HEK293T (cell line): ENCODE results near the gene ITPKB.

ENCODE experiments used
- CTCF ChIA-PET: fragments of 350-600 bp; formaldehyde crosslinking; extraction: SDS; loops from one replicate; lab custom pipeline; 2021; ENCODE audit warnings: antibody characterized with exemption, inconsistent platforms; lab: Yijun Ruan, JAX
- POLR2A ChIA-PET: fragments of 350-600 bp; formaldehyde crosslinking; extraction: SDS; loops from one replicate; lab custom pipeline; 2020; ENCODE audit warnings: antibody characterized with exemption, inconsistent platforms; lab: Yijun Ruan, JAX
- DNase-seq: peaks from one replicate; pipeline ENCODE4 v3.0.0; 2012; ENCODE audit warnings: mixed read lengths; ENCODE audit errors: extremely low spot score
- ARNT ChIP-seq: fragments of 450-650 bp; IDR thresholded peaks from 2 replicates; pipeline ENCODE4 v1.6.1; 2017; ENCODE audit warnings: mild to moderate bottlenecking
- BHLHE40 ChIP-seq: fragments of 450-650 bp; IDR thresholded peaks from 2 replicates; pipeline ENCODE4 v1.6.1; 2016; ENCODE audit warnings: mild to moderate bottlenecking, moderate library complexity, borderline replicate concordance
- CTBP1 ChIP-seq: fragments of 450-650 bp; IDR thresholded peaks from 2 replicates; pipeline ENCODE4 v1.6.1; 2016; ENCODE audit warnings: borderline replicate concordance
- ELF4 ChIP-seq: fragments of 450-650 bp; IDR thresholded peaks from 2 replicates; pipeline ENCODE4 v1.6.1; 2017; ENCODE audit warnings: antibody characterized with exemption
- FOXA1 ChIP-seq: fragments of 450-650 bp; IDR thresholded peaks from 2 replicates; pipeline ENCODE4 v1.6.1; 2016; ENCODE audit warnings: mild to moderate bottlenecking
- FOXK2 ChIP-seq: fragments of 450-650 bp; IDR thresholded peaks from 2 replicates; pipeline ENCODE4 v1.6.1; 2016; ENCODE audit warnings: mild to moderate bottlenecking
- FOXM1 ChIP-seq: fragments of 450-650 bp; IDR thresholded peaks from 2 replicates; pipeline ENCODE4 v1.6.1; 2017; ENCODE audit warnings: mild to moderate bottlenecking, borderline replicate concordance
- HDGF ChIP-seq: fragments of 450-650 bp; IDR thresholded peaks from 2 replicates; pipeline ENCODE4 v1.6.1; 2017; ENCODE audit warnings: antibody characterized with exemption, borderline replicate concordance
- L3MBTL2 ChIP-seq: fragments of 450-650 bp; conservative IDR thresholded peaks from 2 replicates; pipeline ENCODE4 v1.6.1; 2016; ENCODE audit warnings: mild to moderate bottlenecking
- LEF1 ChIP-seq: fragments of 450-650 bp; IDR thresholded peaks from 2 replicates; pipeline ENCODE4 v1.6.1; 2017; ENCODE audit warnings: mild to moderate bottlenecking, borderline replicate concordance
- NFRKB ChIP-seq: fragments of 450-650 bp; IDR thresholded peaks from 2 replicates; pipeline ENCODE4 v1.6.1; 2016; ENCODE audit warnings: mild to moderate bottlenecking, moderate library complexity
- SP1 ChIP-seq: fragments of 450-650 bp; IDR thresholded peaks from 2 replicates; pipeline ENCODE4 v1.6.1; 2017
- SUZ12 ChIP-seq: fragments of 450-650 bp; IDR thresholded peaks from 2 replicates; pipeline ENCODE4 v1.6.1; 2016; ENCODE audit warnings: mild to moderate bottlenecking
- TARDBP ChIP-seq: fragments of 450-650 bp; IDR thresholded peaks from 2 replicates; pipeline ENCODE4 v1.6.1; 2016
- ZNF384 ChIP-seq: fragments of 450-650 bp; IDR thresholded peaks from 2 replicates; pipeline ENCODE4 v1.6.1; 2016
- TF ChIP-seq, protein P1 (sequence below): fragments of 450-650 bp; IDR thresholded peaks from 2 replicates; pipeline ENCODE4 v1.6.1; 2016

Gene ITPKB

GRCh38 chr1:226662642-226663326 lies 76.3 kb downstream of the ITPKB start:
- TF ChIP-seq, protein P1, sequence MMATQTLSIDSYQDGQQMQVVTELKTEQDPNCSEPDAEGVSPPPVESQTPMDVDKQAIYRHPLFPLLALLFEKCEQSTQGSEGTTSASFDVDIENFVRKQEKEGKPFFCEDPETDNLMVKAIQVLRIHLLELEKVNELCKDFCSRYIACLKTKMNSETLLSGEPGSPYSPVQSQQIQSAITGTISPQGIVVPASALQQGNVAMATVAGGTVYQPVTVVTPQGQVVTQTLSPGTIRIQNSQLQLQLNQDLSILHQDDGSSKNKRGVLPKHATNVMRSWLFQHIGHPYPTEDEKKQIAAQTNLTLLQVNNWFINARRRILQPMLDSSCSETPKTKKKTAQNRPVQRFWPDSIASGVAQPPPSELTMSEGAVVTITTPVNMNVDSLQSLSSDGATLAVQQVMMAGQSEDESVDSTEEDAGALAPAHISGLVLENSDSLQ: no peak
- TF ChIP-seq LEF1 (no peak), ELF4 (no peak), SP1 (no peak), FOXM1 (no peak), CTBP1 (no peak), ARNT (no peak), ZNF384 (no peak), NFRKB (no peak), FOXA1 (no peak), SUZ12 (no peak), BHLHE40 (no peak), TARDBP (no peak)
- POLR2A ChIA-PET: no interaction called here

DNA sequence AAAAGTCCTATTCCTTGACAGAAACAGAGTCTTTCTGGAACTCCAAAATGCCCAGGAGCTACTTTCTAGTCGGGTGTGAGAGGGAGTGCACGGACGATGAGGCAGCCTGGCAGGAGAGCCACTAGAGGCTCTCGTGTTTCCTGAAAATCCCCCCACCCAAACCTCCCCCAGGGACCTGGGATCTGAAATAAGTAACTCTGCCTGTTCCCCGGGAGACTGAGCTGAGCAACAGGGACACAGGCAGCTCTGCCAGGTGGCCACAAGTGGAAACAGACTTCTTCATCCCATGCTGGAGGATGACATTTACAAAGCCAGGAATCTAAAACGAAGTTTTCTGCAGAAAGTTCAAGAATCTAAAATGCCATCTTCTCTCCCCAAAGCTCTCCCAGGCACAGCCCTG lies 77.1 kb downstream of the ITPKB start:
- ChIA-PET POLR2A (no interaction called here), CTCF (interaction anchor here (0.7 to 1.2 kb wide), 3 partner anchors 36 to 212 kb away, joined by 3 to 5 read pairs (median 3); no protein-coding TSS in a partner anchor)
- no peak for TF ChIP-seq TARDBP
- TF ChIP-seq HDGF: no peak
- no peak for TF ChIP-seq NFRKB
- TF ChIP-seq FOXM1: no peak
- TF ChIP-seq CTBP1: no peak
- no peak for TF ChIP-seq LEF1
- TF ChIP-seq ELF4: no peak
- TF ChIP-seq SP1: no peak
- TF ChIP-seq, protein P1: no peak
- TF ChIP-seq ARNT: no peak
- no peak for TF ChIP-seq L3MBTL2
- no peak for TF ChIP-seq FOXK2
- DNase-seq: peak; percentile 43

More at GRCh38 chr1:226662642-226663326, 76.3 kb downstream of the ITPKB start:
- peak; percentile 30 for DNase-seq
- CTCF ChIA-PET: interaction anchor here (0.7 to 1.2 kb wide), 3 partner anchors 37 to 211 kb away, joined by 3 to 5 read pairs (median 3); no protein-coding TSS in a partner anchor

DNA sequence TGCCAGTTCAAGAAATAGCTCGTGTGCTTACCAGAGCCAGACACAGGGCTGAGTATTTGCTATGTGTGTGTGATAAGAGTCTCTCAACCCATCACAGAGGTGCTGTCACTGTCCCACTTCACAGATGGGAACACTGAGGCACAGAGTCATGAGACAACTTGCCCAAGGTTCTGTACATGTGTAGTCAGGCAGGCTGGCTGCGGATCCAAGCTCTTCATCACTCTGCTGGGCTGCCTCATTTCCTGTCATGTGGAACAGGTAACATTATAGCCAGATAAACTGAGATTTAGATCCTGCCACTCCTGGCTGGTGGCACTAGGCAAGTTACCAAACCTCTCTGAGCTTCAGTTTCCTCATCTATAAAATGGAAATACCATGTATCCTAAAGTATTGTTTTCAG lies 77.8 kb downstream of the ITPKB start:
- CTCF ChIA-PET: no interaction called here
- DNase-seq: no peak
- POLR2A ChIA-PET: no interaction called here
- TF ChIP-seq ZNF384: no peak
- no peak for TF ChIP-seq BHLHE40
- TF ChIP-seq L3MBTL2: no peak
- TF ChIP-seq TARDBP: no peak
- no peak for TF ChIP-seq FOXK2
- no peak for TF ChIP-seq HDGF
- TF ChIP-seq, protein P1: no peak
- TF ChIP-seq SUZ12: no peak
- no peak for TF ChIP-seq NFRKB
- TF ChIP-seq FOXA1: no peak
- no peak for TF ChIP-seq SP1
- no peak for TF ChIP-seq CTBP1
- no peak for TF ChIP-seq ARNT
- no peak for TF ChIP-seq FOXM1
- no peak for TF ChIP-seq LEF1
- no peak for TF ChIP-seq ELF4

GRCh38 chr1:226660410-226661182 lies 78.5 kb downstream of the ITPKB start:
- ChIA-PET CTCF (no interaction called here), POLR2A (no interaction called here)
- DNase-seq: no peak
- no peak for TF ChIP-seq CTBP1
- no peak for TF ChIP-seq FOXK2
- TF ChIP-seq SP1: no peak
- no peak for TF ChIP-seq ZNF384
- TF ChIP-seq ELF4: no peak
- TF ChIP-seq TARDBP: no peak
- TF ChIP-seq FOXA1: no peak
- no peak for TF ChIP-seq L3MBTL2
- TF ChIP-seq LEF1: no peak
- no peak for TF ChIP-seq NFRKB
- no peak for TF ChIP-seq BHLHE40

- CTCF ChIA-PET: no interaction called here
- no peak for DNase-seq
- TF ChIP-seq ARNT (no peak), SP1 (no peak), BHLHE40 (no peak), ZNF384 (no peak), LEF1 (no peak), FOXM1 (no peak), CTBP1 (no peak), NFRKB (no peak), ELF4 (no peak), FOXA1 (no peak), HDGF (no peak), FOXK2 (no peak)
- POLR2A ChIA-PET: no interaction called here
Measured at GRCh38 chr1:226659641-226660040, 79.4 kb downstream of the ITPKB start.
